Thoracic aorta (tissue), 2 donors: ENCODE data around the gene SPRR1B. TPM values are rescaled to one million over a fixed set of nuclear protein-coding genes. Genes with fewer than 3 reads are reported as not detected.

Source experiments
- ATAC-seq: fragments of 150-250 bp; one replicate; pipeline ENCODE4 v1.8.0; 2017; ENCODE audit warnings: low read depth; ENCODE audit not compliant: insufficient number of reproducible peaks, low FRiP score
- DNase-seq: peaks from one replicate; pipeline ENCODE4 v3.0.0-alpha.2; 2020; ENCODE audit warnings: low spot score
- H3K27ac ChIP-seq, 2 donors: fragments of 200-600 bp; sonication (generic); 1 replicate in 1 of 2; 2 replicates in 1 of 2; pipeline ENCODE4 v1.5.1; 2016; ENCODE audit warnings: mild to moderate bottlenecking in 2 of 2, moderate library complexity in 2 of 2
- H3K27me3 ChIP-seq: fragments of 200-600 bp; sonication (generic); replicated peaks from 2 replicates; pipeline ENCODE4 v1.6.0; 2016; ENCODE audit warnings: mild to moderate bottlenecking; ENCODE audit not compliant: insufficient read depth
- H3K36me3 ChIP-seq: fragments of 200-600 bp; sonication (generic); one replicate; pipeline ENCODE4 v1.5.1; 2016
- H3K4me1 ChIP-seq, 2 donors: fragments of 200-600 bp; sonication (generic); 1 replicate in 1 of 2; 2 replicates in 1 of 2; pipeline versions ENCODE4 v1.5.1 to v1.6.0; 2016; ENCODE audit warnings: low read depth in 2 of 2, mild to moderate bottlenecking in 1 of 2; ENCODE audit not compliant: control insufficient read depth in 1 of 2
- H3K4me3 ChIP-seq: fragments of 200-600 bp; sonication (generic); 2 replicates; pipeline ENCODE4 v1.5.1; 2016; ENCODE audit warnings: mild to moderate bottlenecking
- H3K9me3 ChIP-seq: fragments of 200-600 bp; sonication (generic); 2 replicates; pipeline ENCODE4 v1.5.1; 2016
- total RNA-seq, 2 donors: library from RNA; depleted of rRNA; stranded (reverse); fragments of >200 nt; gene quantifications; one replicate each; pipeline versions ENCODE4 v1.1.0 to v1.2.3, GENCODE V29; 2016
- TF ChIP-seq, protein P1 (sequence below): fragments of 200-600 bp; sonication (generic); IDR thresholded peaks from one replicate; pipeline ENCODE4 v1.5.1; 2019; ENCODE audit warnings: antibody characterized with exemption

Gene SPRR1B
- total RNA-seq, 2 donors from 2014 or later = not detected

- H3K9me3 ChIP-seq = peaks cover 4% of the 10 kb centered on the region
- H3K36me3 ChIP-seq = no peaks in the 10 kb centered on the region
- no peak overlapping the region for H3K27ac ChIP-seq
- TF ChIP-seq, protein P1, sequence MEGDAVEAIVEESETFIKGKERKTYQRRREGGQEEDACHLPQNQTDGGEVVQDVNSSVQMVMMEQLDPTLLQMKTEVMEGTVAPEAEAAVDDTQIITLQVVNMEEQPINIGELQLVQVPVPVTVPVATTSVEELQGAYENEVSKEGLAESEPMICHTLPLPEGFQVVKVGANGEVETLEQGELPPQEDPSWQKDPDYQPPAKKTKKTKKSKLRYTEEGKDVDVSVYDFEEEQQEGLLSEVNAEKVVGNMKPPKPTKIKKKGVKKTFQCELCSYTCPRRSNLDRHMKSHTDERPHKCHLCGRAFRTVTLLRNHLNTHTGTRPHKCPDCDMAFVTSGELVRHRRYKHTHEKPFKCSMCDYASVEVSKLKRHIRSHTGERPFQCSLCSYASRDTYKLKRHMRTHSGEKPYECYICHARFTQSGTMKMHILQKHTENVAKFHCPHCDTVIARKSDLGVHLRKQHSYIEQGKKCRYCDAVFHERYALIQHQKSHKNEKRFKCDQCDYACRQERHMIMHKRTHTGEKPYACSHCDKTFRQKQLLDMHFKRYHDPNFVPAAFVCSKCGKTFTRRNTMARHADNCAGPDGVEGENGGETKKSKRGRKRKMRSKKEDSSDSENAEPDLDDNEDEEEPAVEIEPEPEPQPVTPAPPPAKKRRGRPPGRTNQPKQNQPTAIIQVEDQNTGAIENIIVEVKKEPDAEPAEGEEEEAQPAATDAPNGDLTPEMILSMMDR = no peak
- H3K27me3 ChIP-seq = no peaks in the 10 kb centered on the region
- no peak overlapping the region for H3K4me3 ChIP-seq
- ATAC-seq (no peak), DNase-seq (no peak)
- H3K4me1 ChIP-seq = no peaks in the 10 kb centered on the region
These were observed 37.8 kb upstream of the SPRR1B start for GRCh38 chr1:152993186-152993585.

GRCh38 chr1:152995842-152996241 is 35.2 kb upstream of the SPRR1B start:
- TF ChIP-seq, protein P1 = no peak
- Histone ChIP-seq H3K4me3 (no peak overlapping the region), H3K9me3 (peaks cover 4% of the 10 kb centered on the region), H3K36me3 (no peaks in the 10 kb centered on the region), H3K27me3 (no peaks in the 10 kb centered on the region), H3K4me1 (no peaks in the 10 kb centered on the region), H3K27ac (no peak overlapping the region)
- ATAC-seq (no peak), DNase-seq (no peak)

- no peak for DNase-seq
- Histone ChIP-seq H3K27ac (no peak overlapping the region), H3K27me3 (no peaks in the 10 kb centered on the region), H3K4me1 (no peaks in the 10 kb centered on the region), H3K36me3 (no peaks in the 10 kb centered on the region), H3K9me3 (peaks cover 4% of the 10 kb centered on the region), H3K4me3 (no peak overlapping the region)
- TF ChIP-seq, protein P1 = no peak
- no peak for ATAC-seq
These were observed 34.2 kb upstream of the SPRR1B start for GRCh38 chr1:152996633-152997400.

- no peak for DNase-seq
- no peaks in the 10 kb centered on the region for H3K27me3 ChIP-seq
- no peak for ATAC-seq
- H3K27ac ChIP-seq = no peak overlapping the region
- H3K36me3 ChIP-seq = no peaks in the 10 kb centered on the region
- H3K4me1 ChIP-seq = no peaks in the 10 kb centered on the region
- H3K4me3 ChIP-seq = no peak overlapping the region
- TF ChIP-seq, protein P1 = no peak
- H3K9me3 ChIP-seq = peaks cover 4% of the 10 kb centered on the region
These were observed 33.1 kb upstream of the SPRR1B start for GRCh38 chr1:152997901-152998300.

DNA sequence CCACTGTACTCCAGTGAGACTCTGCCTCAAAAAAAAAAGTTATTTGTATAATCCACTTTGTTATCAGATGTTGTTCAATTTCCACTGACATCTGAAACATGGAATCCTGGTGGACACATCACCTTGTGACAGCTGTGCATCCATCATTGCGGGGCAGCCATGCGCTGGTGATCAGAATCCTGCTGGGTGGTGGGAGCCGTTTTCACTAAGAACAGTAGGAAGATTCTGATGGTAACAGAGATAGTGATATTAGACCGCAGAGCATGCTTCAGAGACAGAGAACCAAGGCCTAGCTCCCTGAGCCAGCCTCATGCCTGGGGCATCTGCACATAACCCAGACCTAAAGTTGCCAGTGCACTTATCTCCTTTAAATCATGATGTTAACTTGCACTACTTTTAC is 32.5 kb upstream of the SPRR1B start:
- no peak for DNase-seq
- TF ChIP-seq, protein P1 = no peak
- H3K9me3 ChIP-seq = peaks cover 4% of the 10 kb centered on the region

More for the DNA sequence above, 32.5 kb upstream of the SPRR1B start:
- Histone ChIP-seq H3K4me3 (no peak overlapping the region), H3K27ac (no peak overlapping the region), H3K4me1 (no peaks in the 10 kb centered on the region), H3K36me3 (no peaks in the 10 kb centered on the region), H3K27me3 (no peaks in the 10 kb centered on the region)
- no peak for ATAC-seq
